GM23338 (cell line): ENCODE data around the gene KIAA1614.

Source experiments
- CTCF ChIP-seq, 2 experiments: fragments of 200-600 bp in 1 of 2; sonication (generic) in 1 of 2; conservative IDR thresholded peaks; 2 replicates each; pipeline versions ENCODE4 v1.5.1 to v1.6.1; 2016 to 2017; ENCODE audit warnings: antibody characterized with exemption in 2 of 2, low read depth in 2 of 2, mild to moderate bottlenecking in 2 of 2, moderate library complexity in 1 of 2
- EZH2 ChIP-seq: fragments of 200-600 bp; sonication (generic); IDR thresholded peaks from one replicate; pipeline ENCODE4 v1.8.0; 2017; ENCODE audit warnings: antibody characterized with exemption, mild to moderate bottlenecking, low read depth; ENCODE audit not compliant: unreplicated experiment
- EZH2phosphoT487 ChIP-seq: fragments of 200-600 bp; sonication (generic); IDR thresholded peaks from one replicate; pipeline ENCODE4 v1.8.1; 2018; ENCODE audit warnings: antibody characterized with exemption; ENCODE audit not compliant: unreplicated experiment
- POLR2AphosphoS5 ChIP-seq: IDR thresholded peaks from 2 replicates; pipeline ENCODE4 v1.6.1; 2016; ENCODE audit warnings: antibody characterized with exemption, low read depth
- REST ChIP-seq: IDR thresholded peaks from one replicate; pipeline ENCODE4 v1.6.1; 2018; ENCODE audit warnings: antibody characterized with exemption; ENCODE audit not compliant: unreplicated experiment

GRCh38 chr1:180962178-180962577 lies 49.5 kb downstream of the KIAA1614 start:
- TF ChIP-seq CTCF (conservative IDR thresholded peaks at IDR 0.05; ENCODE audit: low read depth in 2 of 2): no peak
- no peak for TF ChIP-seq POLR2AphosphoS5
- no peak for TF ChIP-seq EZH2
- no peak for TF ChIP-seq EZH2phosphoT487
- TF ChIP-seq REST: no peak
